GM23338 (cell line): ENCODE results near the gene EFNA4. TPM values are rescaled to one million over a fixed set of nuclear protein-coding genes. Genes with fewer than 3 reads are reported as not detected.

Experiments
- ATAC-seq: fragments of 200-7000 bp; cut with Tn5 transposase; 3 replicates; pipeline ENCODE4 v1.9.1; 2020
- DNase-seq: peaks from one replicate; pipeline ENCODE4 v3.0.0-alpha.2; 2015; ENCODE audit warnings: low spot score
- H2AFZ ChIP-seq: fragments of 200-600 bp; sonication (generic); 2 replicates; pipeline ENCODE4 v1.8.0; 2016; ENCODE audit warnings: antibody characterized with exemption, mild to moderate bottlenecking, moderate library complexity
- H3F3A ChIP-seq: fragments of 200-600 bp; sonication (generic); replicated peaks from 2 replicates; pipeline ENCODE4 v1.8.0; 2017; ENCODE audit warnings: antibody characterized with exemption, mixed run types, low read depth
- H3K27ac ChIP-seq: fragments of 200-600 bp; sonication (generic); 2 replicates; pipeline ENCODE4 v1.6.1; 2016; ENCODE audit warnings: low read depth
- H3K27me3 ChIP-seq: fragments of 200-600 bp; sonication (generic); 2 replicates; pipeline ENCODE4 v1.8.0; 2016; ENCODE audit warnings: mild to moderate bottlenecking, mixed run types, moderate library complexity; ENCODE audit not compliant: insufficient read depth
- H3K36me3 ChIP-seq: fragments of 200-600 bp; sonication (generic); 2 replicates; pipeline ENCODE4 v1.8.0; 2016; ENCODE audit warnings: mild to moderate bottlenecking; ENCODE audit not compliant: insufficient read depth
- H3K4me1 ChIP-seq: fragments of 200-600 bp; sonication (generic); 2 replicates; pipeline ENCODE4 v1.8.0; 2016; ENCODE audit warnings: mild to moderate bottlenecking, moderate library complexity; ENCODE audit not compliant: insufficient read depth
- H3K4me2 ChIP-seq: fragments of 200-600 bp; sonication (generic); 2 replicates; pipeline ENCODE4 v1.7.1; 2017; ENCODE audit warnings: mixed run types
- H3K4me3 ChIP-seq: fragments of 200-600 bp; sonication (generic); 2 replicates; pipeline ENCODE4 v1.6.1; 2016; ENCODE audit warnings: mixed run types
- H3K79me2 ChIP-seq: fragments of 200-600 bp; sonication (generic); replicated peaks from 2 replicates; pipeline ENCODE4 v1.8.0; 2017; ENCODE audit warnings: mild to moderate bottlenecking; ENCODE audit not compliant: insufficient read depth
- H3K9me2 ChIP-seq: fragments of 200-600 bp; sonication (generic); 2 replicates; pipeline ENCODE4 v1.8.0; 2017; ENCODE audit not compliant: insufficient read depth
- H4K20me1 ChIP-seq: fragments of 200-600 bp; sonication (generic); replicated peaks from 2 replicates; pipeline ENCODE4 v1.8.0; 2017; ENCODE audit warnings: mild to moderate bottlenecking; ENCODE audit not compliant: insufficient read depth
- H3K27ac Mint-ChIP-seq: 2 replicates; pipeline ENCODE4 v1.8.0; 2020; ENCODE audit warnings: inconsistent platforms, mild to moderate bottlenecking, moderate library complexity, mixed read lengths
- H3K27me3 Mint-ChIP-seq: 3 replicates; pipeline ENCODE4 v1.8.0; 2022; ENCODE audit warnings: low read depth, mild to moderate bottlenecking, moderate library complexity, mixed read lengths, inconsistent platforms; ENCODE audit not compliant: insufficient read depth, poor library complexity
- H3K36me3 Mint-ChIP-seq: 3 replicates; pipeline ENCODE4 v1.8.0; 2021; ENCODE audit warnings: low read depth, mild to moderate bottlenecking, inconsistent platforms, moderate library complexity, mixed read lengths
- H3K4me1 Mint-ChIP-seq: 3 replicates; pipeline ENCODE4 v1.8.0; 2020; ENCODE audit warnings: mild to moderate bottlenecking, inconsistent platforms, mixed read lengths
- H3K4me3 Mint-ChIP-seq: 3 replicates; pipeline ENCODE4 v1.8.0; 2021; ENCODE audit warnings: moderate library complexity, mild to moderate bottlenecking, inconsistent platforms, mixed read lengths
- H3K9me3 Mint-ChIP-seq: 3 replicates; pipeline ENCODE4 v1.8.0; 2020; ENCODE audit warnings: moderate library complexity, mild to moderate bottlenecking, inconsistent platforms, mixed read lengths
- CREB1 ChIP-seq: fragments of 250-450 bp; sonication (Bioruptor Pico); IDR thresholded peaks from 2 replicates; pipeline ENCODE4 v1.5.0; 2020; ENCODE audit warnings: low read depth, mild to moderate bottlenecking, moderate library complexity
- EZH2 ChIP-seq: fragments of 200-600 bp; sonication (generic); IDR thresholded peaks from one replicate; pipeline ENCODE4 v1.8.0; 2017; ENCODE audit warnings: antibody characterized with exemption, mild to moderate bottlenecking, low read depth; ENCODE audit not compliant: unreplicated experiment
- JUNB ChIP-seq: IDR thresholded peaks from one replicate; pipeline ENCODE4 v1.6.1; 2016; ENCODE audit warnings: antibody characterized with exemption; ENCODE audit not compliant: unreplicated experiment
- NANOG ChIP-seq: IDR thresholded peaks from 2 replicates; pipeline ENCODE4 v1.6.1; 2016; ENCODE audit warnings: antibody characterized with exemption, borderline replicate concordance
- POLR2AphosphoS5 ChIP-seq: IDR thresholded peaks from 2 replicates; pipeline ENCODE4 v1.6.1; 2016; ENCODE audit warnings: antibody characterized with exemption, low read depth
- STAT1 ChIP-seq: IDR thresholded peaks from one replicate; pipeline ENCODE4 v1.6.1; 2016; ENCODE audit warnings: antibody characterized with exemption; ENCODE audit not compliant: unreplicated experiment
- ZNF114 ChIP-seq: fragments of 250-450 bp; sonication (Bioruptor Pico); IDR thresholded peaks from 2 replicates; pipeline ENCODE4 v1.5.0; 2020; ENCODE audit warnings: mild to moderate bottlenecking, moderate library complexity
- ZNF331 ChIP-seq: fragments of 250-450 bp; sonication (Bioruptor Pico); IDR thresholded peaks from 2 replicates; pipeline ENCODE4 v1.5.0; 2020; ENCODE audit warnings: low read depth, mild to moderate bottlenecking, moderate library complexity
- polyA plus RNA-seq: library from polyadenylated mRNA; unstranded; fragments of >200 nt; fragmentation: Nextera tagmentation; extraction: Ambion mirVana; gene quantifications from 2 replicates; pipeline ENCODE4 v1.2.1, GENCODE V29; 2016
- total RNA-seq: library from RNA; depleted of rRNA; stranded (reverse); fragments of >200 nt; shearing (Covaris generic); gene quantifications from 2 replicates; pipeline ENCODE4 v1.2.3, GENCODE V29; 2014
- TF ChIP-seq, protein P1 (sequence below), 2 experiments: fragments of 200-600 bp in 1 of 2; sonication (generic) in 1 of 2; conservative IDR thresholded peaks; 2 replicates each; pipeline versions ENCODE4 v1.5.1 to v1.6.1; 2016 to 2017; ENCODE audit warnings: antibody characterized with exemption in 2 of 2, low read depth in 2 of 2, mild to moderate bottlenecking in 2 of 2, moderate library complexity in 1 of 2
- TF ChIP-seq, protein P2 (sequence below): IDR thresholded peaks from 2 replicates; pipeline ENCODE4 v1.6.1; 2016; ENCODE audit warnings: antibody characterized with exemption
- TF ChIP-seq, protein P3 (sequence below): IDR thresholded peaks from one replicate; pipeline ENCODE4 v1.6.1; 2018; ENCODE audit warnings: antibody characterized with exemption; ENCODE audit not compliant: unreplicated experiment

EFNA4 gene
- total and polyA plus RNA-seq, 2 experiments from 2014 or later, result 11.1 to 22.9 TPM

DNA sequence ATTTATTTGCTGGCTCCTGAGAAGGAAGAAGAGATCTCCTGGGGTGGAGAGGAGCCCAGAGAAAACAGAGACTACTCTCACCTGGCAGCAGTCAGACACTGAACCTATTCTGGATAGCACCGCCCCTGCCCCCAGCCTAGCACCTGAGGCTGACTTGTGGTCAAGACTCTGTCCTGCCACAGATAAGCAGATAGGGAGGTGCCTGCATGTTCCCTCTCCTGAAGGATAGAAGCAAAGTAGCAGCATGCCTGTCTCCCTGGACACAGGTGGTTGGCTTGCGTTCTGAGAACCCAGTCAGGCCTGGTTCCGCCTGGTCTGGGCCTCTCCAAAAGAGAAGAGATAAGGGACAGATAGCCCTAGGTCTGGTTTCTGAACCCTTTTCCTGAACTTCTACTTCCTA, 13.8 kb downstream of the EFNA4 start:
- peak overlapping the region; percentile 6; the same call in 2 of the 3 replicates for H3K4me3 Mint-ChIP-seq
- H3K4me3 ChIP-seq, result no peak overlapping the region
- H3K36me3 Mint-ChIP-seq, result no peaks in the 10 kb centered on the region; the same call in 2 of the 3 replicates
- no peaks in the 10 kb centered on the region for H3K9me3 Mint-ChIP-seq
- no peaks in the 10 kb centered on the region for H3K79me2 ChIP-seq
- ATAC-seq (no peak), DNase-seq (no peak)
- peaks cover 25% of the 10 kb centered on the region for H3K4me1 ChIP-seq
- peaks cover 79% of the 10 kb centered on the region for H3K27me3 ChIP-seq
- no peak overlapping the region for H2AFZ ChIP-seq
- H3K4me2 ChIP-seq, result no peak overlapping the region
- H3K27ac ChIP-seq, result no peak overlapping the region
- H3F3A ChIP-seq, result peaks cover 9% of the 10 kb centered on the region
- no peak overlapping the region for H3K27ac Mint-ChIP-seq
- H3K4me1 Mint-ChIP-seq, result peaks cover 30% of the 10 kb centered on the region
- H3K27me3 Mint-ChIP-seq, result peaks cover 61% of the 10 kb centered on the region
- peaks cover 6% of the 10 kb centered on the region; the same call in 1 of the 2 replicates for H4K20me1 ChIP-seq
- no peaks in the 10 kb centered on the region for H3K36me3 ChIP-seq
- no peak for TF ChIP-seq EZH2
- no peak for TF ChIP-seq CREB1 (CRISPR knock-in tag)
- no peak for TF ChIP-seq POLR2AphosphoS5
- TF ChIP-seq, protein P1, sequence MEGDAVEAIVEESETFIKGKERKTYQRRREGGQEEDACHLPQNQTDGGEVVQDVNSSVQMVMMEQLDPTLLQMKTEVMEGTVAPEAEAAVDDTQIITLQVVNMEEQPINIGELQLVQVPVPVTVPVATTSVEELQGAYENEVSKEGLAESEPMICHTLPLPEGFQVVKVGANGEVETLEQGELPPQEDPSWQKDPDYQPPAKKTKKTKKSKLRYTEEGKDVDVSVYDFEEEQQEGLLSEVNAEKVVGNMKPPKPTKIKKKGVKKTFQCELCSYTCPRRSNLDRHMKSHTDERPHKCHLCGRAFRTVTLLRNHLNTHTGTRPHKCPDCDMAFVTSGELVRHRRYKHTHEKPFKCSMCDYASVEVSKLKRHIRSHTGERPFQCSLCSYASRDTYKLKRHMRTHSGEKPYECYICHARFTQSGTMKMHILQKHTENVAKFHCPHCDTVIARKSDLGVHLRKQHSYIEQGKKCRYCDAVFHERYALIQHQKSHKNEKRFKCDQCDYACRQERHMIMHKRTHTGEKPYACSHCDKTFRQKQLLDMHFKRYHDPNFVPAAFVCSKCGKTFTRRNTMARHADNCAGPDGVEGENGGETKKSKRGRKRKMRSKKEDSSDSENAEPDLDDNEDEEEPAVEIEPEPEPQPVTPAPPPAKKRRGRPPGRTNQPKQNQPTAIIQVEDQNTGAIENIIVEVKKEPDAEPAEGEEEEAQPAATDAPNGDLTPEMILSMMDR (conservative IDR thresholded peaks at IDR 0.05; ENCODE audit: low read depth in 2 of 2), result no peak
- TF ChIP-seq, protein P2, sequence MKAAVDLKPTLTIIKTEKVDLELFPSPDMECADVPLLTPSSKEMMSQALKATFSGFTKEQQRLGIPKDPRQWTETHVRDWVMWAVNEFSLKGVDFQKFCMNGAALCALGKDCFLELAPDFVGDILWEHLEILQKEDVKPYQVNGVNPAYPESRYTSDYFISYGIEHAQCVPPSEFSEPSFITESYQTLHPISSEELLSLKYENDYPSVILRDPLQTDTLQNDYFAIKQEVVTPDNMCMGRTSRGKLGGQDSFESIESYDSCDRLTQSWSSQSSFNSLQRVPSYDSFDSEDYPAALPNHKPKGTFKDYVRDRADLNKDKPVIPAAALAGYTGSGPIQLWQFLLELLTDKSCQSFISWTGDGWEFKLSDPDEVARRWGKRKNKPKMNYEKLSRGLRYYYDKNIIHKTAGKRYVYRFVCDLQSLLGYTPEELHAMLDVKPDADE, result no peak
- TF ChIP-seq STAT1, result no peak
- no peak for TF ChIP-seq ZNF114 (CRISPR knock-in tag)
- TF ChIP-seq NANOG, result no peak
- no peak for TF ChIP-seq JUNB
- TF ChIP-seq ZNF331, result no peak
- TF ChIP-seq, protein P3, sequence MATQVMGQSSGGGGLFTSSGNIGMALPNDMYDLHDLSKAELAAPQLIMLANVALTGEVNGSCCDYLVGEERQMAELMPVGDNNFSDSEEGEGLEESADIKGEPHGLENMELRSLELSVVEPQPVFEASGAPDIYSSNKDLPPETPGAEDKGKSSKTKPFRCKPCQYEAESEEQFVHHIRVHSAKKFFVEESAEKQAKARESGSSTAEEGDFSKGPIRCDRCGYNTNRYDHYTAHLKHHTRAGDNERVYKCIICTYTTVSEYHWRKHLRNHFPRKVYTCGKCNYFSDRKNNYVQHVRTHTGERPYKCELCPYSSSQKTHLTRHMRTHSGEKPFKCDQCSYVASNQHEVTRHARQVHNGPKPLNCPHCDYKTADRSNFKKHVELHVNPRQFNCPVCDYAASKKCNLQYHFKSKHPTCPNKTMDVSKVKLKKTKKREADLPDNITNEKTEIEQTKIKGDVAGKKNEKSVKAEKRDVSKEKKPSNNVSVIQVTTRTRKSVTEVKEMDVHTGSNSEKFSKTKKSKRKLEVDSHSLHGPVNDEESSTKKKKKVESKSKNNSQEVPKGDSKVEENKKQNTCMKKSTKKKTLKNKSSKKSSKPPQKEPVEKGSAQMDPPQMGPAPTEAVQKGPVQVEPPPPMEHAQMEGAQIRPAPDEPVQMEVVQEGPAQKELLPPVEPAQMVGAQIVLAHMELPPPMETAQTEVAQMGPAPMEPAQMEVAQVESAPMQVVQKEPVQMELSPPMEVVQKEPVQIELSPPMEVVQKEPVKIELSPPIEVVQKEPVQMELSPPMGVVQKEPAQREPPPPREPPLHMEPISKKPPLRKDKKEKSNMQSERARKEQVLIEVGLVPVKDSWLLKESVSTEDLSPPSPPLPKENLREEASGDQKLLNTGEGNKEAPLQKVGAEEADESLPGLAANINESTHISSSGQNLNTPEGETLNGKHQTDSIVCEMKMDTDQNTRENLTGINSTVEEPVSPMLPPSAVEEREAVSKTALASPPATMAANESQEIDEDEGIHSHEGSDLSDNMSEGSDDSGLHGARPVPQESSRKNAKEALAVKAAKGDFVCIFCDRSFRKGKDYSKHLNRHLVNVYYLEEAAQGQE, result no peak
- no peaks in the 10 kb centered on the region for H3K9me2 ChIP-seq
